ENCODE results near the gene FLOT1. TPM values are rescaled to one million over a fixed set of nuclear protein-coding genes. Genes with fewer than 3 reads are reported as not detected.
"Not testable (repeated sequence)": the region's sequence is repeated elsewhere in the genome, so short reads cannot be mapped to it uniquely, and the experiment has no call there.

FLOT1 gene
- polyA plus RNA-seq, 1 donor: 105 TPM

DNA sequence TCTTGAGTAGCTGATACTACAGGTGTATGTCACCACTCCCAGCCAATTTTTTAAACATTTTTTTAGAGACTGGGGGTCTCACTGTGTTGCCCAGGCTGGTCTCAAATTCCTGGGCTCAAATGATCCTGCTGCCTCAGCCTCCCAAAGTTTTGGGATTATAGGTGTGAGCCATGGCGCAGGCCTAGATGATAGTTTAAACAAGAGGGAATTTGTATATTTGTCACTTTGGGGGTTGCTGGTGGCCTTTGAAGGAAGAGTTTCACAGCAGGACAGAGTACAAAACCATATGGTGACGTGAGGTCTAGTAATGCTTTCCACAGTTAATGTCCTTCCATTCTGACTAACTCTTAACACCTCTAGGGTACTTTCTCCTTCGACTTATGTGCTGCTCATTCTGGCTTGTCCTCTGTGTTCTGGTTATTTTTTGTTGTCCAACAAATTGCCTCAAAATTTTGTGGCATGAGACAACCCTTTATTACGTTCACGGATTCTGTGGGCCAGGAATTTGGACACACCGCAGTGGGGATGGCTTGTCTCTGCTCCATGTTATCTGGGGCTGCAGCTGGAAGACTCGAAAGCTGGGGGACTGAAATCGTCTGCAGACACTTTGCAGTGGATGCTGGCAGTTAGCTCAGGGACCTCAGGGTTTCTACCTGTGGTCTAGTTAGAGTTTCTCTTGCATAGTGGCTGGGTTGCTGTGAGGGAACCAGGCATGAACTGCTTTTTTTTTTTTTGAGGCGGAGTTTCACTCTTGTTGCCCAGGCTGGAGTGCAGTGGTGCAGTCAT, 24.9 kb upstream of the FLOT1 start:
- no peak for DNase-seq (ENCODE audit: low read depth)

DNA sequence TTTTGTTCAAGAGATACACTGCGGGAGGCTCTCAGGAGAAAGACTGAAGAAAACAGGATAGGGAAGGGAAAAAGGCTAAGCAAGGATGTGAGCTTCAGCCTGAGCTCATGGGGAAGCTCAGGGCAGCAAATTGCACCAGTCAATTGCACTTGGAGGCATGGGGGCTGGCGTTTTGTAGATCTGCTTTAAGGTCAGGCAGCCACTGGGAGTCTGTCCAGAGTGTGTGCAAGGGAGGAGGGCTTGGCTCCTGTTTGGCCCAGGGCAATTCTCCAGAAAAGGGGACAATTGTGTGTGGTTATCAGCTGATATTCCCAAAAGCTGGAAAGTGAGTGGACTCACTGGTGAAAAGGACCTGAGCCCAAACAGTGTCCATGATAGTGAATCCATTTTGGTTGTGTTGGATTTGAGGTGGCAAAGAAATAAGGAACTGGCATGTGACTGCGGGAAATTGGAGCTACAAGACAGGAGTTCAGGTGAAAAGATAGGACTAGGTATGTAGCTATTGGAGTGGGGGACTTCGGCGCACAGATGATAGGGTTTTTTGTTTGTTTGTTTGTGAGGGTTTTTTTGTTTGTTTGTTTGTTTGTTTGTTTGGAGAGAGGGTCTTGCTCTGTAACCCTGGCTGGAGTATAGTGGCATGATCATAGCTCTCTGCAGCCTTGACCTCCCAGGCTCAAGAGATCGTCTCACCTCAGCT, 24.1 kb upstream of the FLOT1 start:
- DNase-seq (ENCODE audit: low read depth): no peak

DNA sequence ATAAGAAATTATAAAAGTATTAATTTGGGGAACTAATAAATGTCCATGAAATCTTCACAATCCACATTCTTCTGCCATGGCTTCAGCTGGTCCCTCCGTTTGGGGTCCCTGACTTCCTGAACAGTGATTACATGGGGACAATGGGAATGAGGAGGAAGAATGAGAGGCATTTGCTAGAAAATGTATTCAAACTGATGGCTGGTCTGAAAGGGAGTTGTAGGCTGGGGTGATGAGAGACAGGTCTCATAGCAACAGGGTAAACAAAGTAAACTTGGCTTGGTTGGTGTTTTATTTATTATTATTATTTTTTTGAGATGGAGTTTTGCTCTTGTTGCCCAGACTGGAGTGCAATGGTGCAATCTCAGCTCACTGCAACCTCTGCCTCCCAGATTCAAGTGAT, 23.0 kb upstream of the FLOT1 start:
- DNase-seq (ENCODE audit: low read depth): not testable (repeated sequence)

DNA sequence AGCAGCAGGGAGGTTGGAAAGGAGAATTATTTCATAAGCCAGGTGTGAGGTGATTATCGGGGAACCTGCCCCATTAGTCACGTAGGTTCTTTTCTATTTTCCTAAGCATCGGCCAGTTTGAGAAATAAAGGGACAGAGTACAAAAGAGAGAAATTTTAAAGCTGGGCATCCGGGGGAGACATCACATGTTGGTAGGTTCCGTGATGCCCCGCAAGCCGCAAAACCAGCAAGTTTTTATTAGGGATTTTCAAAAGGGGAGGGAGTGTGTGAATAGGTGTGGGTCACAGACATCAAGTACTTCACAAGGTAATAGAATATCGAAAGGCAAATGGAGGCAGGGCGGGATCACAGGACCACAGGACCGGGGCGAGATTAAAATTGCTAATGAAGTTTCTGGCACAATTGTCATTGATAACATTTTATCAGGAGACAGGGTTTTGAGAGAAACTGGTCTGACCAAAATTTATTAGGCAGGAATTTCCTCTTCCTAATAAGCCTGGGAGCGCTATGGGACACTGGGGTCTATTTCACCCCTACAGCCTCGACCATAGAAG, 22.1 kb upstream of the FLOT1 start:
- DNase-seq (ENCODE audit: low read depth): not testable (repeated sequence)

DNA sequence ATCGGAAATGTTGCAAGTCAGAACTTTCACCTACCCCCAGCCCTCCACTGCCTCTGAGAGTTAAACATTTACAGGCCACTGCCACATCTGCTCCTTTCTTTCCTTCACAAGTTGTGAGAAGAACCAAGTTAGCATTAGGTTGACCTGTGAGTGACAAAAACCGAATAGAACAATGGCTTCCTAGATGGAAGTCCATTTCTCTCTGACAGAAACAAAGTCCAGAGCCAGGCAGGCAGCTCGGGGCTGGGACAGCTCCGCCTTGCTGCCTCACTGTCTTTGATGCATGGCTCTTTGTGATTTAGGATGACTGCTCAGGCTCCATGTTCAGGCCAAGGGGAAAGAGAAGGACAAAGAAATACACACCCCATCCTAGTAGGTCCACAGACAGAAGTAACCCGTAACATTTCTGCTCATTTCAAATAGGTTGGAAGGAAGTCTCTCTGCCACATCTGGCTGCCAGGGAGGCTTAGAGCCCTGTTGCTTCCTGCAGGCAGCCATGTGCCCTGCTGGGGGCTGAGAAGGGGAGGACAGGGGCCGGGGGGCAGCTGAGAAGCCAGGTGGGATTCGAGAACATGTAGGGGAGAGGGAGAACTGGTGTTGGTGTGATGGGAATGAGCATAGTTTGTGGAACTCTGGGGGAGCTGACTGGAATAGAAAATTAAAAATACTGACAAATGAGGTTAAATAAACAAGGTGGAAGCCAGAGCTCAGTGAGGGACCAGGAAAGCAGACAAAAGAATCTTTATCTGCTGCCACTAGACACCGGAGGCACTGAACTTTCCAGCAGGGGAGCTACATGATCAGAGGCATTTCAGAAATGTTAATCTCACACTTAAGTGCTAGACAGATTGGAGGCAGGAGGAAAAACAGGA, 21.4 kb upstream of the FLOT1 start:
- no peak for DNase-seq (ENCODE audit: low read depth)

DNA sequence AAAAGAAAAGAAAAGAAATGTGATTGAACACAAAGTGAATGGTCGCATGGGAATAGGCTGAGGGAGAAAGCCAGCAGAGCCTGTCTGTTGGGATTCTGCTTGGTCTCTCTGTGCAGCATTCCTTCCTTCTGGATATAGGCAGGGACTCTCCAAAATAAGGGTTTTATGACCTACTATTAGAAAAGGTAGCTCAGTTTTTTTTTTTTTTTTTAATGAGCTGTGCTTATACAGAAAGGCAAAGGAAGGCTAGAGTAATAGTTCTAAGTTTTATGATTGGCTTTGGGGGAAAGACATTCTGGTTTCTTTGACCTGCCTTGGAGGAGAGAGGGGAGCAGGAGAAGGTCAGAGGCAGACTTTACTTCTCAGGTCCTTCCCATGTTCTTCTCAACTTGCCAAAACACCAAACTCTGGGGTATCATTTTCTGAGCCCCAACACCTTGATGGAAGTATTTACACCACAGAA, 20.7 kb upstream of the FLOT1 start:
- no peak for DNase-seq (ENCODE audit: low read depth)

DNA sequence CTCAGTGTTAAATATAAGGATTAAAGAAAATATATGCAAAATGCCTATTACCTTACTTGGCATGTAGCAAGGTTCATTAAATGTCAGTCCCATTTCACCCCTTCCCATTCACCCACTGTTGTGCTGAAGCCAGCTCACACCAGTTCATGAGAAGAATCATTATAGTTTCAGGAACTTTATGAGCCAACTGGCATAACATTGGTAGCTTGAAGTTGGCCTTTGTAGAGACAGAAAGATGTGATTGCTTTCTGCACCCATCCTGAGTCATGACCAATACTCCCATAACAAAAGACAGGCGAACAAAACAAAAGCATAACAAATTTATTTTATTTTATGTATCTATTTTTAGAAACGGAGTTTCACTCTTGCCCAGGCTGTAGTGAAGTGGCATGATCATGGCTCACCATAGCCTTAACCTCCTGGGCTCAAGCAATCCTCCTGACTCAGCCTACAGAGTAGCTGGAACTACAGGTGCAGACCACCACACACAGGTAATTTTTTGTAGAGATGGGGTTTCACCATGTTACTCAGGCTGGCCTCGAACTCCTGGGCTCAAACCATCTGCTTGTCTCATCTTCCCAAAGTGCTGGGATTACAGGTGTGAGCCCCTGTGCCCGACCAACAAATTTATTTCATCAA, 19.4 kb upstream of the FLOT1 start:
- DNase-seq (ENCODE audit: low read depth): no peak

DNA sequence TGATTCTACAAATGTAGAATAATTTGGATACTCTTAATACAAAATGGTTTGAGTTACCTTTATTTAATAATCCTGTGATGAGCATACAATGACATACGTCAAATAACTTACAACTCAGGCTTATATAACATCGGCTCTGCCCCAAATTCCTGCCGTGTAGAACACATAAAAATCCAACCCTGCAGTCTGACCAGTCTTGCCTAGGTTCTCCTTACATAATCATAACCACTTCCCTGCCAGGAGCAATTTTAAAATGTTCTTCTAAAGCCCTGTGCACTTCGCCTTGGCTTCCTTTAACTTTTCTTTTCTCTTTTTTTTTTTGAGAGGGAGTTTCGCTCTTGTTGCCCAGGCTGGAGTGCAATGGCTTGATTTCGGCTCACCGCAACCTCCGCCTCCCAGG, 18.1 kb upstream of the FLOT1 start:
- DNase-seq (ENCODE audit: low read depth): no peak

DNA sequence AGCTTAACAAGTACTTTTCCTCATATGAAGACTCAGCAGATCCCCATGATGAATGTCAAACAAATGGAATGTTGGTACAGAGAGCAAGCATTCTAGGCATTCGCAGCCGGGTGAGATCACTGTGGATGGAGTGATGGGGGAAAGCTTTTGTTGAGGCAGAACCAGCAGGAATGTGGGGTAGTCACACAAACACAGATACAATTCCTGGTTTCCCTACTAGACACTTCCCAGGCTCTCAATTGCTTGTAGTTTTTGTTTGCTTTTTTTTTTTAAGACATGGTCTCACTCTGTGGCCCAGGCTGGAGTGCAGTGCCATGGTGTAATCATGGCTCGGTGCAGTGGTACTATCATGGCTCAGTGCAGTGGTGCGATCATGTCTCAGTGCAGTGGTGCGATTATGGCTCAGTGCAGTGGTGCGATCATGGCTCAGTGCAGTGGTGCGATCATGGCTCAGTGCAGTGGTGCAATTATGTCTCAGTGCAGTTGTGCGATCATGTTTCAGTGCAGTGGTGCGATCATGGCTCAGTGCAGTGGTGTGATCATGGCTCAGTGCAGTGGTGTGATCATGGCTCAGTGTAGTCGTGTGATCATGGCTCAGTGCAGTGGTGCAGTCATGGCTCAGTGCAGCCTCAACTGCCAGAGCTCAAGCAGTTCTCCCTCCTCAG, 17.2 kb upstream of the FLOT1 start:
- no peak for DNase-seq (ENCODE audit: low read depth)

DNA sequence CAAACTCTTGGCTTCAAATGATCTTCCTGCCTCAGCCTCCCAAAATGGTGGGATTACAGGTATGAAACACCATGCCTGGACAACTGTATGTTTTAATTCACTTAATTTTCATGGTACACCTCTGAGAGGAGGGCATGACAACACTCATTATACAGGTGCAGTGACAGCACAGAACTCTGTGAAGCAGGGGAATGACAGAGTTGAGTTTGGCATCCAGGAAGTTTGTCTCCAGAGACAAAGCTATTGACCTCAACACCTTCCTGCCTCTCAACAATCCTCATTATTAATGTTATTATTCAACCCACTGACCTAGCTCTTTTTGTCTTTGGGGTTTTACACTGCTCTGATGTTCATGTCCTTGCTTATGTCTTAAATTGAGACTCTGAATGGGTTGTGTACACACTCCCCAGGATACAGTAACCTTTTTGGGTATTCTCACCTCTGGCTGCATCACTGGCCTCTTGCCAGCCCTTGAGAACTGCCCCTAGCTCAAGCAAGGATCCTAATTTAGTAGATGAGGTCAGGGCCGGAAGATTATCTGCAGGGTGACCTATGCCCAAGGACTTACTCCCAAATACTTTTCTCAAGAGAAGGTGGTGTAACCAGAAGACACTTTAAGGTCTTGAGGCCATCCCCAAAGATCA, 14.9 kb upstream of the FLOT1 start:
- DNase-seq (ENCODE audit: low read depth): no peak

DNA sequence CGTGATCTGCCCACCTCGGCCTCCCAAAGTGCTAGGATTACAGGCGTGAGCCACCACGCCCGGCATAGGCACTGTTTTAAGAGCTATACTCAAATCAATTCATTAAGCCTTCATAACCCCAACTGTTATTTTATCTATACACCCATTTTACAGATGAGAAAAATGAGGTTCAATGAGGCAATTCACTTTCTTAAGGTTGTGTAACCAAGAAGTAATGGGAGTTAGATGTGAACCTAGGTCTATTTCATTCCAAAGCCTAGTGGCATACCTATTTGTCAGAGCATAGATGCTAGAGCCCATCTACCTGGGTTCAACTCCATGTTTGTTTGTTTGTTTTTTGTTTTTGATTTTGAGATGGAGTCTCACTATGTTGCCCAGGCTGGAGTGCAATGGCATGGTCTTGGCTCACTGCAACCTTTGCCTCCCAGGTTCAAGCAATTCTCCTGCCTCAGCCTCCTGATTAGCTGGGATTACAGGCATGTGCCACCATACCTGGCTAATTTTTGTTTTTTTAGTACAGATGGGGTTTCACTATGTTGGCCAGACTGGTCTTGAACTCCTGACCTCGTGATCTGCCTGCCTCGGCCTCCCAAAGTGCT, 14.0 kb upstream of the FLOT1 start:
- DNase-seq (ENCODE audit: low read depth): not testable (repeated sequence)

DNA sequence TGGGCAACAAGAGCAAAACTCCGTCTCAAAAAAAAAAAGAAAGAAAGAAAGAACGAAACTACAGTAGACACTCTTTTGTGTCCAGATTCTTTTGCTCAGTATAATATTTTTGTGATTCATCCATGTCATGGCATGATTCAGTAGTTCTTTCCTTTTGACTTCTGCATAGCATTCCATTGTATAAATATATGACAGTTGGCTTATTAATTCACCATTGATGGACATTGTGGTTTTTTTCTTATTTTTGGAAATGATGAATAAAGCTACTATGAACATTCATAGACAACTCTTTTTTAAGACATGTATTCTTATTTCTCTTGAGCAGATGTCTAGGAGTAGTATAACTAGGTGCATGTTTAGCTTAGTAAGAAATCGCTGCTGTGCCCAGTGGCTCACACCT, 12.1 kb upstream of the FLOT1 start:
- no peak for DNase-seq (ENCODE audit: low read depth)

DNA sequence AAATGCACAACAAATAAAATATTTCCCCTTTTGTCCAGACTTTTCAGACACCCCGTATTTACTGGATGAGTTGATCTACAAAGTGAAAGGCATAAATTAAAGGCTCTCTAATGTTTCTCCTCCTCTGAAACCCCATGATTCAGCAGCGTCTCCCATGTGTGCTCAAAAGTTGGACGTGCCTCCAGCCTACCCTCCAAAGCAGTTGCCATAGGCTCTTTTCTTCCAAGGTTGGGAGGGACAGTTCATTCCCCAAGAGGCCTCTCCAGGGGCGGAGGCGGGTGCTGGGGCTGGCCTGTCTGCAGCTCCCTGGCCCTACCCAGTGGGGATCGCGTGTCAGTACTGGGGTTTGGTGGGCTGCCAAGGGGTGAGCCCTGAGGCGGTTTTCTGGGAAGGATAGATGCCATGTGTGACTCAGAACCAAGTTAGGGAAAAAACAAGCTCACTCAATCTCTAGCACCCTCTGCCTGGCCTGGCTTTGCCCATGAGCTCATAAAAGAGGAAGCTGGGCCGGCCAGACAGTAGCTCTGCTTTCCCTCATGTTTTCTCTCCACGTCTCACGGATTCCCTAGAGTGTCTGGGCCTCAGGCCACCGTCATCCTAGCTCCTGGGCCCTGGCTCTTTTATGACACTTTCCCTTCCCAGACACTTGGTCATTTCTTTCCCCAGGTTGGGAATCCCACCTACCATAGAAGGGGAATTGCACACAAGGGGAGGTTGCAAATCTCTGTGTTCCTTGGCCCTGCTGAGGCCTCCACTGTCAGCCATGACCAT, 9.9 kb upstream of the FLOT1 start:
- no peak for DNase-seq (ENCODE audit: low read depth)

DNA sequence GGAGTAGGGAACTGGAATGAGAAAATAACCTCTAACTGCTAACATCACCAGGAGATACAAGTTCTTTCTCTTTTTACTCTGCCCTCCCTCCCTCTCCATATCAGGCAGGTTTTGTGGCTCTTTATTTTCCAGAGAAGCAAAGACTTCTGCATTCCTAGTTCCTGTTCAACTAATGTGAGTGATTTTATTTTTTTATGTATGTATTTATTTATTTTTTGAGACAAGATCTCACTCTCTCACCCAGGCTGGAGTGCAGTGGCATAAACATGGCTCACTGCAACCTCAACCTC, 7.8 kb upstream of the FLOT1 start:
- DNase-seq (ENCODE audit: low read depth): no peak

DNA sequence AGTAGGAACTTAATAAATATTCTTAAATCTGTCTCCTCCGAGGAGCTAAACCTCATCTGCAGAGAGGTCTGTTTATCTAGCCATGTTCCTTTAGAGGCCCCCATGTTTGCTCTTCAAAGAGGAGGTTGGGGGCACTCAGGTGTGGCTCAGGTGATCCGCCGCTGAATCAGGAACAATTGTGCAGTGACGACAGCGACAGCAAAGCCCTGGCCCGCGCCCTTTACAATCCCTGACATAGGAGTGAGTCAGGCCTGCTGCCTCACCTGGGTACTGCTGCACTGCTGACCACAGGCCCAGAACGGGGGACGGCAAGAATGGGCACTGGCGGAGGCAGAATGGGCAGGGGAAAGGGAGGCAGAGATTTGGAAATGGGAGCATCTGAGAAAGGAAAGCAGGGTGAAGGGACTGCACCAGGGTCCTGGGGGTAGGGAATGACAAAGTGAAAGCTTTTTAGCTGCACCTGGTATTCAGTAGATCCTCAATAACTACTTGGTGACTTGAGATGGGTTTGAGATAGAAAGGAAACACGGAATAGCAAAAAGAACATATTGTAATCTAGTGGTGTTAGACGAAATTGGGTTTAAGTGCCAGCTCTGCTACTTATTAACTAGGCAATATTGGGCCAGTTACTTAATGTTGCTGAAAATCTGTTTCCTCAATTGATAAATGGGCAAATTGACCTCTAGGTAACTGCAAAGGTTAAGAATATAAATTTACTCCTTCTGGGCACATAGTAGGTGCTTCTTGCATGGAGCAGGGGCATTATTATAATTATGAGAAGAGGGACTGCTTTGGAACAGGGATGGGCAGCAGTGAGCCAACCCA, 7.3 kb upstream of the FLOT1 start:
- no peak for DNase-seq (ENCODE audit: low read depth)

DNA sequence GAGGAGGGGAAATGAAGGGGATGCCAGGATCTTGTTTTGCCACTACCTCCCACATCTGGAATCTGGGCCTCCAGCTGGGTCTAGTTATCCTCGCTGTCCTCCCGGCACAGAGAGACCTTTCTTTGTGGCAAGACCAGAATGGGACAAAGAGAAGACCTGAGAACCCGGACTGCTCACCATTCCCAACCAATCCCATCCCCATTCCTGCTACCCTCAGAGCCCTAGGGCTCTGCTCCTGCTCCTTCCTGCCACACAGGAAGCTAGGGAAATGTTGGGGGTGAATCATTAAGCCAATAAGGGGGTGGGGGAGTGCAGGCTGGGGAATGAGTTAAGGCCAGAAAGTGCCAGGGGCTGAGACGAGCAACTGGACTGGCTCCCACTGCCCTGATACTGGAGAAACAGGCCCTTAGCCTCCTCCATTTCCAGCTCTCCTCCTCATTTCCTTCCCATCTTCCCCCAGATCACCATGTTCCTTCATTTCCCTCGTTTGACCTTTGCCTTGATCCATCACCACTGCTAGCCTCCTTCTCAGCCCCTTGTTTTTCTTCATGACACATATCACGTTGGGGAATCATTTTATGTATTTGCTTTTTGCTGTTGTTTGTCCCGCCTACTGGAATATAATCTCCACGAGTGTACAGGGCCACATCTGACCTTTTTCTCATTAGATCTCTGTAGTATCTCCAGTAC, 6.5 kb upstream of the FLOT1 start:
- no peak for DNase-seq (ENCODE audit: low read depth)

DNA sequence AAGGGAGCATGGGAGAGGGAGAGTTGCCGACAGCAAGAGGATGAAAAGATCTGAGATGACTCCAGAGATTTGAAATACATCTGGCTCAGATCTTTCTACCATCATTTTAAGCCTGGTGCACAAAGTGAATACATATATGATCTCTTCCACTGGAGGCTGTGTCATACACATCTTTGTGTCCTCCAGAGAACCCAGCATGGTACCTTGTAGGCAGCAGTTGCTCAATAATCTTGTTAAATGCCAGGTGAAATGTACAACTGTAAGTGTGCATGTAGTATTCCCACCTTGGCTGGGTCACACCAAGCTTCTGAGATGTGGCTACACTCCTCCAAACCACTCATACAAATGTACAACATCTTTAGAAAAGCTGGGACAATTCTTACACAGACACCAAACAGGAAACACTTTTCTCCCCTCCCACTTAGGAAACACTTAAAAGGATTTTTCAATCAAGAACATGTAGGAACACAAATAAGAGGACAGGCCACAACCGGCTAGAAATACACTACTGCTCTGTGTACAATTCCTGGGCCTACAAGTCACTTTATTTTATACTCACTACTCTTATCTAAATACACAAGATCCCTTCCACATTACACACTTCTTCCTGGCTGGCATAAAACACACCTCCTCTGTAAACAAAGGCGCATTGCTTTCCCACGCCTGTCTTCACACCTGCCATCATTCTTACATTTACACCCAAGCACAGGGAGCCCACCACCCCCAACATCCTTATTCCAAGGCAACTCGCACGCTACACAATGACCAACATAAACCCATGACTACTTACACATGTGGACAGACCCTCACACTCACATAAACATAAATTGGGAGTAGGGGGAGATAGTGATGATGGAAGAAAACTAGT, 5.6 kb upstream of the FLOT1 start:
- DNase-seq (ENCODE audit: low read depth): no peak

All from forelimb muscle (tissue), 1 donor.